Ishikawa (cell line): ENCODE data around the gene FOXD1.
A peak's percentile ranks its signal among the peaks of the same experiment; 100 is the strongest.

Experiments
- CEBPB ChIP-seq: IDR thresholded peaks from 2 replicates; pipeline ENCODE4 v1.6.1; 2012
- CREB1 ChIP-seq: IDR thresholded peaks from 2 replicates; pipeline ENCODE4 v1.6.1; 2012; ENCODE audit warnings: low read depth
- EGR1 ChIP-seq: IDR thresholded peaks from 2 replicates; pipeline ENCODE4 v1.6.1; 2012
- EP300 ChIP-seq: IDR thresholded peaks from 2 replicates; pipeline ENCODE4 v1.6.1; 2012; ENCODE audit warnings: borderline replicate concordance
- FOXM1 ChIP-seq: IDR thresholded peaks from 2 replicates; pipeline ENCODE4 v1.6.1; 2012; ENCODE audit warnings: low read depth, borderline replicate concordance
- NFIC ChIP-seq: IDR thresholded peaks from 2 replicates; pipeline ENCODE4 v1.6.1; 2012
- RAD21 ChIP-seq: IDR thresholded peaks from 2 replicates; pipeline ENCODE4 v1.6.1; 2012; ENCODE audit warnings: low read depth
- TAF1 ChIP-seq: IDR thresholded peaks from 2 replicates; pipeline ENCODE4 v1.6.1; 2012; ENCODE audit warnings: low read depth, mild to moderate bottlenecking
- TCF12 ChIP-seq: IDR thresholded peaks from 2 replicates; pipeline ENCODE4 v1.6.1; 2012; ENCODE audit warnings: low read depth
- TEAD4 ChIP-seq: IDR thresholded peaks from 2 replicates; pipeline ENCODE4 v1.6.1; 2012
- YY1 ChIP-seq: IDR thresholded peaks from 2 replicates; pipeline ENCODE4 v1.6.1; 2012; ENCODE audit warnings: low read depth
- ZBTB7A ChIP-seq: IDR thresholded peaks from 2 replicates; pipeline ENCODE4 v1.6.1; 2012; ENCODE audit warnings: low read depth
- TF ChIP-seq, protein P1 (sequence below): IDR thresholded peaks from 2 replicates; pipeline ENCODE4 v1.6.1; 2012
- TF ChIP-seq, protein P2 (sequence below): IDR thresholded peaks from 2 replicates; pipeline ENCODE4 v1.6.1; 2012; ENCODE audit warnings: low read depth, mild to moderate bottlenecking
- TF ChIP-seq, protein P3 (sequence below): IDR thresholded peaks from 2 replicates; pipeline ENCODE4 v1.6.1; 2012

FOXD1 gene

DNA sequence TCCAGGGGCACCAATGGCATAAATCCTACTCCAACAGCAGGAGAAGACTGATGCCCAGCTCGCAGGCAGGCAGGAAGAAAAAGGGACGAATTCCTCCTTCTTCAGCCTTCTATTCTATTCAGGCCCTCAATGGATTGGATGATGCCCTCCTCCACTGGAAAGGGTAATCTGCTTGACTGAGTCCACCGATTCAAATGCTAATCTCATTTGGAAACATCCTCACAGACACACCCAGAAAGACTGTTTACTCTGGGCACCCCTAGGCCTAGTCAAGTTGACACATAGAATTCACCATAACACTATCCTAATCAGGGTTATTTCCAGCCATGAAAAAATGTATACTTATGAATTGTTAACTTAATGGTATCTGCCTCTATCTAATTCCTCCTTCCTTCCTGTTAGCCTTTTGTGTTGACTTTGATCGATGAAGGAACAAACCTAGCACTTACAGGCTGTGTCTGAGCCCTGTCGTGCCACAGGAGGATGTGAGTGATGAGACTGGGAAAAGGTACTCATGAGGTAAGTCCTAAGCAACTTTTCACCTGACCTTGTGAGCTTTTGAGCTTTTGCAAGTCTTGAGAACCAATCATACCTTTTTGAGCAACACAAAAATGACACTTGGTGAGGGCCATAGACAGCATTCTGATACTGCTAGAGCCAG lies 36.5 kb downstream of the FOXD1 start:
- TF ChIP-seq, protein P1, sequence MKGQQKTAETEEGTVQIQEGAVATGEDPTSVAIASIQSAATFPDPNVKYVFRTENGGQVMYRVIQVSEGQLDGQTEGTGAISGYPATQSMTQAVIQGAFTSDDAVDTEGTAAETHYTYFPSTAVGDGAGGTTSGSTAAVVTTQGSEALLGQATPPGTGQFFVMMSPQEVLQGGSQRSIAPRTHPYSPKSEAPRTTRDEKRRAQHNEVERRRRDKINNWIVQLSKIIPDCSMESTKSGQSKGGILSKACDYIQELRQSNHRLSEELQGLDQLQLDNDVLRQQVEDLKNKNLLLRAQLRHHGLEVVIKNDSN: no peak
- TF ChIP-seq TCF12 (no peak), ZBTB7A (no peak), NFIC (no peak), EP300 (no peak), FOXM1 (no peak), RAD21 (no peak), TAF1 (no peak)
- TF ChIP-seq, protein P2, sequence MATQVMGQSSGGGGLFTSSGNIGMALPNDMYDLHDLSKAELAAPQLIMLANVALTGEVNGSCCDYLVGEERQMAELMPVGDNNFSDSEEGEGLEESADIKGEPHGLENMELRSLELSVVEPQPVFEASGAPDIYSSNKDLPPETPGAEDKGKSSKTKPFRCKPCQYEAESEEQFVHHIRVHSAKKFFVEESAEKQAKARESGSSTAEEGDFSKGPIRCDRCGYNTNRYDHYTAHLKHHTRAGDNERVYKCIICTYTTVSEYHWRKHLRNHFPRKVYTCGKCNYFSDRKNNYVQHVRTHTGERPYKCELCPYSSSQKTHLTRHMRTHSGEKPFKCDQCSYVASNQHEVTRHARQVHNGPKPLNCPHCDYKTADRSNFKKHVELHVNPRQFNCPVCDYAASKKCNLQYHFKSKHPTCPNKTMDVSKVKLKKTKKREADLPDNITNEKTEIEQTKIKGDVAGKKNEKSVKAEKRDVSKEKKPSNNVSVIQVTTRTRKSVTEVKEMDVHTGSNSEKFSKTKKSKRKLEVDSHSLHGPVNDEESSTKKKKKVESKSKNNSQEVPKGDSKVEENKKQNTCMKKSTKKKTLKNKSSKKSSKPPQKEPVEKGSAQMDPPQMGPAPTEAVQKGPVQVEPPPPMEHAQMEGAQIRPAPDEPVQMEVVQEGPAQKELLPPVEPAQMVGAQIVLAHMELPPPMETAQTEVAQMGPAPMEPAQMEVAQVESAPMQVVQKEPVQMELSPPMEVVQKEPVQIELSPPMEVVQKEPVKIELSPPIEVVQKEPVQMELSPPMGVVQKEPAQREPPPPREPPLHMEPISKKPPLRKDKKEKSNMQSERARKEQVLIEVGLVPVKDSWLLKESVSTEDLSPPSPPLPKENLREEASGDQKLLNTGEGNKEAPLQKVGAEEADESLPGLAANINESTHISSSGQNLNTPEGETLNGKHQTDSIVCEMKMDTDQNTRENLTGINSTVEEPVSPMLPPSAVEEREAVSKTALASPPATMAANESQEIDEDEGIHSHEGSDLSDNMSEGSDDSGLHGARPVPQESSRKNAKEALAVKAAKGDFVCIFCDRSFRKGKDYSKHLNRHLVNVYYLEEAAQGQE: no peak

DNA sequence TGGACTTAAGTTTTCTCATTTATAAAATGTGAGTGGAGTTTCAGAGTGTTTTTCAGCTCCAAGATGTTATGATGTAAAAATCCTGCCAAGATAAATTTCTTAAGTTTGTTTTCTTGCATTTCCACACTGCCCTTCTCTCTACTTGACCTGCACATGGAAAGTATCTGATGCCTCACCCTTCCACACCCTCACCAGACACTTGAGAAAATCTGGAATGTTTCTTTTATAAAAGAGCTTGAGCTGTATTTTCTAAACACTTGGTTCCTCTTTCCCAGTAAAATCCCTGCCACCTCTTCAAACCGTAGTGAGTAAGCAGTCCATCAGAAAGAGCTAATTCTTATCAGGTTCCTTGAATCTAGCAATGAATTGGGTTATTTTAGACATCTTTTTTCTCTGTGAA lies 42.9 kb downstream of the FOXD1 start:
- TF ChIP-seq, protein P2: no peak
- no peak for TF ChIP-seq YY1
- TF ChIP-seq TCF12: no peak
- TF ChIP-seq ZBTB7A: no peak
- TF ChIP-seq, protein P3, sequence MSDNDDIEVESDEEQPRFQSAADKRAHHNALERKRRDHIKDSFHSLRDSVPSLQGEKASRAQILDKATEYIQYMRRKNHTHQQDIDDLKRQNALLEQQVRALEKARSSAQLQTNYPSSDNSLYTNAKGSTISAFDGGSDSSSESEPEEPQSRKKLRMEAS: no peak
- no peak for TF ChIP-seq NFIC
- no peak for TF ChIP-seq EP300
- TF ChIP-seq RAD21: no peak
- no peak for TF ChIP-seq CEBPB
- no peak for TF ChIP-seq CREB1
- TF ChIP-seq TAF1: no peak
- TF ChIP-seq EGR1: no peak
- TF ChIP-seq, protein P1: no peak
- no peak for TF ChIP-seq TEAD4
- TF ChIP-seq FOXM1: no peak

DNA sequence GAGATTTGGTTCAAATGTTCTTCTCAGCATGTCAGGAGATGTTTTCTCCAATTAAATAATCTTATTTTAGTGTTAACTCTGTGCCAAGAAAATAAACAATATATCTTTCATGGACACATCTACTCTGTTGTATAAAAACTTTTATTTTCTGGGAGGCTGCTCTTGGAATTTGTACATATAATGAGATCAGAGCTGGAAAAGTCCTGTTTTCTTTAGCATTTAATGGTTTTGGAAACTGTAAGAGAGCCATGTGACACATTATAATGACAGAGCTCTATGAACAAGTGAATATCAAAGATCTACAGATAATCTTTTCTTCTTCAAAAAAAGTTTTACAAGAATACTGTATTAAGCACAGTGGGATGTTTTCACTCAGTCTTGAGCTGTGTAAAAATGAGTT lies 48.8 kb downstream of the FOXD1 start:
- TF ChIP-seq NFIC (peak; percentile 39; the same call in 1 of the 2 replicates), CEBPB (no peak)
